A549 treated with CORT108297 at 1 μM for 4 hours (cell line): ENCODE measurements around the gene CDKN3. TPM values are rescaled to one million over a fixed set of nuclear protein-coding genes. Genes with fewer than 3 reads are reported as not detected.

Source experiments
- total RNA-seq: library from RNA; stranded (reverse); fragments of 200-300 nt; extraction: Qiagen RNA extraction; gene quantifications from 5 replicates; pipeline ENCODE4 v1.2.3, GENCODE V29; 2022

CDKN3 gene
- 71.4 to 85.3 TPM (median 81.6 TPM) in 5 replicates for total RNA-seq

GRCh38 chr14:54396493-54397335 lies at the start of gene CDKN3:
Gene CDKN3 (plus strand): TSS chr14:54397007. CDS start chr14:54397069, 62 bp downstream.

GRCh38 chr14:54440873-54441868 lies 44.4 kb downstream of the CDKN3 start, which contains the start of gene CNIH1:
Gene CNIH1 (minus strand): TSS chr14:54441374. CDS start chr14:54441327, 47 bp downstream.

Other genes starting within 250 kb of the CDKN3 start
- gene CNIH1, start 44.4 kb downstream of the CDKN3 start, total RNA-seq = 247 to 348 TPM (median 249 TPM) in 5 replicates
- gene GMFB, start 92.0 kb downstream of the CDKN3 start, total RNA-seq = 32.4 to 79.3 TPM (median 40.8 TPM) in 5 replicates
- gene CGRRF1, start 112.9 kb downstream of the CDKN3 start, total RNA-seq = 16.2 to 24.2 TPM (median 18.5 TPM) in 5 replicates
- gene SAMD4A, start 170.1 kb downstream of the CDKN3 start, total RNA-seq = 6.0 to 8.3 TPM (median 6.7 TPM) in 5 replicates